Cerebellar cortex (tissue), 1 donor: ENCODE results near the gene TNFSF13.
"Not testable (repeated sequence)": the region's sequence is repeated elsewhere in the genome, so short reads cannot be mapped to it uniquely, and the experiment has no call there.

Source experiments
- DNase-seq: peaks from one replicate; pipeline ENCODE4 v3.0.0-alpha.2; 2015; ENCODE audit warnings: low spot score

TNFSF13 gene

DNA sequence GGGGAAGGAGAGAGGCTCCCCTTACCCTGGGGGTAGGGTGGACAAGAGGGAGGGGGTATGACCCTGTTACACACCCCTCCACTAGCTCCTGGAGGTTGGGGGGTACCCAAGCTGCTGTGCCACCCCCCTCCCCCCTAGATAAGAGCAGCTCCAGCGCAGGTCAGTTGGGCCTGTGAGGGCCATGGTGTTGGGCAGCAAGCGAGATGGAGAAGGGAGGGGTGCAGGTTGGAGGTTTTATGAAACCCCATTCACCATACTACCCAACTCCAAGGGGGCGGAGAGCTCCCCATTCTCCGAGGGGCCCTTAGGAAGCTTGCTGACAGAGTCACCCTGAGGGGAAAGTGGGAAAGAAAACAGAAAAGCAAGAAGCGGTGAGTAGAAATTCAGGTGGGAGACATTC lies 33.0 kb downstream of the TNFSF13 start:
- DNase-seq, result no peak

DNA sequence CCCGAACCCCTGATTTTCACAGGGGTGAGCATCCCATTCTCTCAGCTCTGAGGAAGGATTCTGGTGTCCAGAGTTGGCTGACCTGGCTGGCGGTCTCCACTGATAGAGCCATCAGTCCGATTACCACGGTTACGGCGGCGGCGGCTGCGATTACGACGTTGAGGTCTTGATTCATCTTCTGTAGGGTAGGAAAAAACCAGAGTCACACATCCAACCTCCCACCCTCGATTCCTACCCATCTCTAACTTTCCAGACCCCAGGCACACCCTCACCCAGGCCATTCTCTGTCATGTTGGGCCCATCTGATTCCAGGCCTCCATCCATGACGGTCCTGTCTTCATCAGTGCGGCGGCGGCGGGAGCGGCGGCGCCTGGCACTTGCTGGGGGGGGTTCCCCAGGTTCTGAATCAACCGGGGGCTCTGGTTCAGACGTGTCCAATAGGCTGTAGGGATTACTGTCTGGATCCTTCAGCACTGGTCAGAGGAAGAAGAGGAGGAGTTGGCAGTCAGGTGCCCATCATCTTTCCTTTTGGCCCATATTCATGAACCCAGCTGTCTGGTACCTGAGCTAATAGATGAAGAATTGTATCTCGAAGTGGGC lies 34.0 kb downstream of the TNFSF13 start:
- DNase-seq, result no peak

DNA sequence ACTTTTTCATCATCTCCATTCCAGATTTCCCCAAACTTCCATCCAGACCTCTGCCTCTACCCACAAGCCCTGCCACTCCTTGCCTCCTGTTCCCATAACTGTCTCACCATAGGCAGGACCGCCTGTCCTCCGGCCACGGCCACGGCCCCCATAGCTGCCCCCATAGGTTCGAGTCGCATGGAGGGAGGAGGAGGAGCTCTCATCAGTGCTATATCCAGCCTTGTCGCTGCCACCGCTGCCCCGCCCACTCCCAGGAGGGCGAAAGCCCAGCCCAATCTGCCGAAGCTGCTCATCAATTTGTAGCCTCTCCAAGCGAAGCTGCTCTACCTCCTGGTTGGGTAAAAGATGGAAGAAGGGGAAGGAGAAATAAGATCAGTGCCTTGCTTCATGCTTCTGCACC lies 34.7 kb downstream of the TNFSF13 start:
- DNase-seq, result no peak

DNA sequence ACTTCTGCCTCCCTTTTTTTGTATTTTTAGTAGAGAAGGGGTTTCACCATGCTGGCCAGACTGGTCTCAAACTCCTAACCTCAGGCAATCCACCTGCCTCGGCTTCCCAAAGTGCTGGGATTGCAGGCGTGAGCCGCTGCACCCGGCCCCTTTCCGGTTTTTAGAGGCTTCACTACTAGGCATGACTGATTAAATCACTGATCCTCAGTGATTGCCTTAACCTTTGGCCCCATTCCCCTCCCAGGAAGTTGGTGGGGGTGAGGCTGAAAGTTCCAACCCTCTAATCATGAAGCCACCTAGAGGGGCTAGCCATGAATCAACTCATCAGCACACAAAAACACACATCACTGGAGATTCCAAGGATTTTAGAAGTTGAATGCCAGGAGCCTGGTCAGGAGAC lies 39.0 kb downstream of the TNFSF13 start:
- not testable (repeated sequence) for DNase-seq

DNA sequence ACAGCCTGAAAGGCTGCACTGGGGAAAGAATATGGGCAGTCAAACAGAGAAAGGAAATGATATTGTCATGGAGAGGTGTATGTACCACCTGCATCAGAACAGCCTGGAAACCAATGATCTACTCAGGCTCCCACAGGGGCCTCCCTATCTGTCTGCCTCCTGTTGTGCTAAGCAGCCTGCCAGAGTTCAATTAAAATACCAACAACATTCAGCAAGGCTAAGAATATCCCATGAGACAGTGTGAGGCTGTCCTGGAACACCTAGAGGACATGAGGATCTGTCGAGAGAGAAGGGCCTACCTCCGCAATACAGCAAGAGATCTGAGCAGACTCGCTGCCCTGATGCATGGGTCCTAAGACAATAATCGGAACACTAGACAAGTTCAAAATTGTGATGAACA lies 47.7 kb downstream of the TNFSF13 start:
- DNase-seq, result no peak

DNA sequence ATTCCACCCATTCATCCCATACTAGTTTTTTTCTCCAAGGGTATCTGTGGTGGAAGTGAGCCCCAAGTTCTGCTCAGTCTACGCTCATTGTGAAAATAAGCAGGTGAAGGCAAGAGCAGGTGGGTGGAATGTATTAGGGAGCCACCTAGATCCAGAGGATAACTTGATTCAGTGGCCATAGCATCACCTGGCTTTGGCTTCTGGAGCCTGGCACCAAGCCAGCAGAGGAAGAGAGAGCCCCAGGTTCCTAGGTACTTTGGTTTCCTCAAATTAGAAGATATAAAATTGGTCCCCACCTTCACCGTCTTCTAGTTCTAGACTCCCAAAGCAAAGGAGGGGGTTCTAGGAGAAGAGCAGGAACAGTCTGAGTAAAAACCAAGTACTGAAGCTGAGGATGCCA lies 52.1 kb downstream of the TNFSF13 start:
- no peak for DNase-seq
